Erythroblast (primary cell): Measurements from ENCODE around the gene SCTR.

ENCODE experiments used
- GATA1 ChIP-seq: IDR thresholded peaks from 2 replicates; pipeline ENCODE4 v1.6.1; 2011; ENCODE audit warnings: low read depth, mild to moderate bottlenecking, control low read depth, low read length, moderate library complexity
- POLR2A ChIP-seq: IDR thresholded peaks from 2 replicates; pipeline ENCODE4 v1.6.1; 2011; ENCODE audit warnings: mild to moderate bottlenecking, low read length

- TF ChIP-seq POLR2A (no peak), GATA1 (no peak)
Observed at GRCh38 chr2:119482481-119483394, 41.5 kb downstream of the SCTR start.
